ENCODE data around the gene OR6N2.

OR6N2 gene

DNA sequence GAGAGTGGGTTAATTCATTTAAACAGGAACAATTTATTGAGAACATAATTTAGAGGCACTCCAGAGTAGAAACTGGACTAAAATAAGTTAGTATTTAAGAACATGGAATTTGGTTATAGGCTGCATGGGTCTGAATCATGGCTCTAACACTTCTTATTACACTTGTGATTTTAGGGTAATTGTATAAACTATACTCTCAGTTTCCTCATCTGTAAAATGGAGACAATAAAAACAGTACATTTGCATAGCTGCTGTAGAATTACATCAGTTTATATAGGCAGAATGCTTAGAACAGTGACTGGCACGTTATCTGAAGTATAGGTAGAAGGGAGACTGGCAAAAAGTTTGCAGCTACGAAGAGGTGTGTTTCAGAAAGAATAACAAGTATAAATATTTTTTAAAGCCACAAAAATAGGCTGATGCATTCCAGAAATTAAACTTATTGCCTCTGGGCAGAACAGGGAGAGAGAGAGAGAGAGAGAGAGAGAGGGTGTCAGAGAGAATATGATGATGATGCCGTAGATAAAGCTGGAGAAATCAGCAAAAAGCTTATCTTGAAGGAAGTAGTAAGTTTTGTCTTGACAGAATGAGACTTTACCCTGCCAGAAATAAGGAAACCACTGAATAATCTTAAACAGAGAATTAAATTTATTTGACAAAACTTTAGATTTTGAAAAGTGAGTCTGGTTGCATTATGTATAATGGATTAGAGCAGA, 52.3 kb downstream of the OR6N2 start:
- TF ChIP-seq, protein P1, sequence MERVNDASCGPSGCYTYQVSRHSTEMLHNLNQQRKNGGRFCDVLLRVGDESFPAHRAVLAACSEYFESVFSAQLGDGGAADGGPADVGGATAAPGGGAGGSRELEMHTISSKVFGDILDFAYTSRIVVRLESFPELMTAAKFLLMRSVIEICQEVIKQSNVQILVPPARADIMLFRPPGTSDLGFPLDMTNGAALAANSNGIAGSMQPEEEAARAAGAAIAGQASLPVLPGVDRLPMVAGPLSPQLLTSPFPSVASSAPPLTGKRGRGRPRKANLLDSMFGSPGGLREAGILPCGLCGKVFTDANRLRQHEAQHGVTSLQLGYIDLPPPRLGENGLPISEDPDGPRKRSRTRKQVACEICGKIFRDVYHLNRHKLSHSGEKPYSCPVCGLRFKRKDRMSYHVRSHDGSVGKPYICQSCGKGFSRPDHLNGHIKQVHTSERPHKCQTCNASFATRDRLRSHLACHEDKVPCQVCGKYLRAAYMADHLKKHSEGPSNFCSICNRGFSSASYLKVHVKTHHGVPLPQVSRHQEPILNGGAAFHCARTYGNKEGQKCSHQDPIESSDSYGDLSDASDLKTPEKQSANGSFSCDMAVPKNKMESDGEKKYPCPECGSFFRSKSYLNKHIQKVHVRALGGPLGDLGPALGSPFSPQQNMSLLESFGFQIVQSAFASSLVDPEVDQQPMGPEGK (CRISPR knock-in tag; IDR thresholded peaks at IDR 0.05; ENCODE audit: borderline replicate concordance) = no peak
- no peak for TF ChIP-seq ZNF8 (CRISPR knock-in tag; IDR thresholded peaks at IDR 0.05)
- ATAC-seq = no peak

DNA sequence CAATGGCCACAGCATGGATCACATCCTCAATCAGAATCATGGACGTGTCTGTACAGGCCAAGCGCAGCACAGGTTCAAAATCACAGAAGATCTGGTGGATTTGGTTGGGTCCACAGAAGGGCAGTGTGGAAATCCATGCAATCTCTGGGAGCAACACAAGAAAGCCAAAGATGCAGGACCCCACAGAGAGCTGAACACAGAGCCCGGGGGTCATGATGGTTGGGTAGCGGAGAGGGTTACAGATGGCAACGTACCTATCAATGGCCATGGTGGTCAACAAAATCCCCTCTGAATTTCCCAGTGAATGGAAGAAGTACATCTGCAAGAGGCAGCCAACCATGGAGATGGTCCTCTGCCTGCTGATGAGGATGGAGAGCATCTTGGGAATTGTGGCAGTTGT, 56.6 kb downstream of the OR6N2 start:
- TF ChIP-seq ZFP30 (CRISPR knock-in tag; IDR thresholded peaks at IDR 0.05) (no peak), ZC3H10 (CRISPR knock-in tag; IDR thresholded peaks at IDR 0.05) (no peak), PPARA (CRISPR knock-in tag; IDR thresholded peaks at IDR 0.05; ENCODE audit: borderline replicate concordance) (no peak), ZNF565 (CRISPR knock-in tag; conservative IDR thresholded peaks at IDR 0.05; ENCODE audit: low read depth) (no peak), RARB (CRISPR knock-in tag; IDR thresholded peaks at IDR 0.05) (no peak), ISL1 (CRISPR knock-in tag; IDR thresholded peaks at IDR 0.05) (no peak), ZNF70 (CRISPR knock-in tag; IDR thresholded peaks at IDR 0.05) (no peak), TOX (CRISPR knock-in tag; IDR thresholded peaks at IDR 0.05; ENCODE audit: borderline replicate concordance) (no peak), BACH2 (CRISPR knock-in tag; IDR thresholded peaks at IDR 0.05; ENCODE audit: borderline replicate concordance) (no peak), ZFP3 (CRISPR knock-in tag; IDR thresholded peaks at IDR 0.05) (no peak), CSDC2 (CRISPR knock-in tag; IDR thresholded peaks at IDR 0.05) (no peak), ESRRG (CRISPR knock-in tag; IDR thresholded peaks at IDR 0.05) (no peak), GLIS3 (CRISPR knock-in tag; IDR thresholded peaks at IDR 0.05) (no peak)
- TF ChIP-seq, protein P1 (CRISPR knock-in tag; IDR thresholded peaks at IDR 0.05; ENCODE audit: borderline replicate concordance) = no peak
- TF ChIP-seq, protein P2, sequence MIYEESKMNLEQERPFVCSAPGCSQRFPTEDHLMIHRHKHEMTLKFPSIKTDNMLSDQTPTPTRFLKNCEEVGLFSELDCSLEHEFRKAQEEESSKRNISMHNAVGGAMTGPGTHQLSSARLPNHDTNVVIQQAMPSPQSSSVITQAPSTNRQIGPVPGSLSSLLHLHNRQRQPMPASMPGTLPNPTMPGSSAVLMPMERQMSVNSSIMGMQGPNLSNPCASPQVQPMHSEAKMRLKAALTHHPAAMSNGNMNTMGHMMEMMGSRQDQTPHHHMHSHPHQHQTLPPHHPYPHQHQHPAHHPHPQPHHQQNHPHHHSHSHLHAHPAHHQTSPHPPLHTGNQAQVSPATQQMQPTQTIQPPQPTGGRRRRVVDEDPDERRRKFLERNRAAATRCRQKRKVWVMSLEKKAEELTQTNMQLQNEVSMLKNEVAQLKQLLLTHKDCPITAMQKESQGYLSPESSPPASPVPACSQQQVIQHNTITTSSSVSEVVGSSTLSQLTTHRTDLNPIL (CRISPR knock-in tag; IDR thresholded peaks at IDR 0.05; ENCODE audit: low read depth) = no peak
- ATAC-seq = no peak
